Measurements from ENCODE around the gene NUP93. TPM values are rescaled to one million over a fixed set of nuclear protein-coding genes. Genes with fewer than 3 reads are reported as not detected.

The NUP93 gene
- total RNA-seq, 2 donors from 2014 or later = 146 to 149 TPM

DNA sequence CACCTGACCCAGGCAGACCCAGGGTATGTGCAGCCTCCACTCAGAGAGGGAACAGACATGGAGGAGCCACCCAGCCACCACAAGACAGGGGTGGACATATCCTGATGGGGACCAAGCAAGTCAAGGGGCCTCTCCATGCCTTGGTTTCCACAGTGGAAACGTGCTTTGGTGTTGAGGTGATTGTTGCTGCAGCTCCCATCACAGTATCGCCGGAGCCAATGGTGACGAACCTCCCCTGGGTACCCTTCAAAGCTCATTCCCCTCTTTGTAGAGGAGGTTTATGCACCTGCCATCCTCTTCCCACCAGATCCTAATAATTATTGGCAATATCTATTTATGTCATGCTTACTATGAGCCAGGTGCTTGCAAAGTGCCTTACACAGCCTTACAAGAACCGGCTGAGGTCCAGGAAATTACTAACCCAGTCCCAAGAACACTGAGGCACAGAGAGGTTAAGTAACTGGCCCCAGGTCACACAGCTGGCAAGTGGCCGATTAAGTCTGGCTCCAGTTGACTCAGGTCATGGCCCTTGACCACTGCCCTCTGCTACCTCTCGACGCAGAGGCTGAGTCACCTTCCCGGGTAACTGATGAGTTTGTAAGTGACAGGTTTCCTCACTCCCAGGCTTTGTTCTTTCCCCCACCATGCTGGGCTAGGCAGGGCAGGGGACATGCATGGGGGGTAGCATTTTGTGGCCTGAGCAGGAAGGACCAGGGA lies 155.7 kb downstream of the NUP93 start:
- TF ChIP-seq CTCF (conservative IDR thresholded peaks at IDR 0.05) = no peak
- no peak overlapping the region for H3K27ac ChIP-seq (ENCODE audit: low read depth, low read length)
- peaks cover 15% of the 10 kb centered on the region for H3K9me3 Mint-ChIP-seq
- no peaks in the 10 kb centered on the region for H3K4me1 ChIP-seq (ENCODE audit: control insufficient read depth, insufficient read depth, low read length)
- no peak overlapping the region for H3K4me3 Mint-ChIP-seq
- peaks cover 2% of the 10 kb centered on the region for H3K27me3 Mint-ChIP-seq (ENCODE audit: insufficient read depth)
- no peak overlapping the region for H3K9ac ChIP-seq (ENCODE audit: extremely low read depth, low read length, poor library complexity, severe bottlenecking)
- no peaks in the 10 kb centered on the region for H3K9me3 ChIP-seq (ENCODE audit: control insufficient read depth, low read length)
- H3K27me3 ChIP-seq (ENCODE audit: control insufficient read depth, insufficient read depth, low read length, poor library complexity, severe bottlenecking) = no peaks in the 10 kb centered on the region
- H3K27ac Mint-ChIP-seq = no peak overlapping the region
- 72 to 86% methylated on average over 3 to 9 of the region's 9 CpGs for WGBS, 2 experiments (ENCODE audit: insufficient coverage in 1 of 2, insufficient read length in 1 of 2)
- DNase-seq = no peak
- no peak overlapping the region for H3K4me3 ChIP-seq (ENCODE audit: low read length)
- H3K36me3 ChIP-seq (ENCODE audit: control insufficient read depth, insufficient read depth, low read length) = no peaks in the 10 kb centered on the region
- no peaks in the 10 kb centered on the region for H3K4me1 Mint-ChIP-seq
- no peaks in the 10 kb centered on the region for H3K36me3 Mint-ChIP-seq (ENCODE audit: low read depth)

DNA sequence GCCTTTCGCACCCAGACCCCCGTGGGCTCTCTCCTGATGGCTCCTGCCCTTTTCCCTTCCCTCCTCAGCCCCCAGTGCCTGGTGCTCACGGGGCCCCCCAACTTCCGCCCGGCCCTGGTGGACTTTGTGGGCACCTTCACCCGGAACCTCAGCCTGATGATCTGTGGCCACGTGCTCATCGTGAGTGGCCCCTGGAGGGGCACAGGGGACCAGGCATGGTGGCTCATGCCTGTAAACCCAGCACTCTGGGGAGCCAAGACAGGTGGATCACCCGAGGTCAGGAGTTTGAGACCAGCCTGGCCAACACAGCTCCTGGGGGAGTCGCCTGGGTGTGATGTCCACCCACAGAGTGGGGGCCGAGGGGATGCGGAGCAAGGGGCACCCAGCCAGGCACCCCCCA lies 156.4 kb downstream of the NUP93 start:
- Histone ChIP-seq H3K36me3 (ENCODE audit: control insufficient read depth, insufficient read depth, low read length) (no peaks in the 10 kb centered on the region), H3K27ac (ENCODE audit: low read depth, low read length) (no peak overlapping the region), H3K4me1 (ENCODE audit: control insufficient read depth, insufficient read depth, low read length) (no peaks in the 10 kb centered on the region), H3K9ac (ENCODE audit: extremely low read depth, low read length, poor library complexity, severe bottlenecking) (no peak overlapping the region), H3K4me3 (ENCODE audit: low read length) (no peak overlapping the region), H3K27me3 (ENCODE audit: control insufficient read depth, insufficient read depth, low read length, poor library complexity, severe bottlenecking) (no peaks in the 10 kb centered on the region), H3K9me3 (ENCODE audit: control insufficient read depth, low read length) (no peaks in the 10 kb centered on the region)
- Mint-ChIP-seq H3K4me3 (no peak overlapping the region), H3K4me1 (no peaks in the 10 kb centered on the region), H3K27ac (no peak overlapping the region), H3K36me3 (ENCODE audit: low read depth) (no peaks in the 10 kb centered on the region), H3K9me3 (peaks cover 15% of the 10 kb centered on the region), H3K27me3 (ENCODE audit: insufficient read depth) (peaks cover 2% of the 10 kb centered on the region)
- no peak for DNase-seq
- WGBS, 2 experiments (ENCODE audit: insufficient coverage in 1 of 2, insufficient read length in 1 of 2) = 91 to 95% methylated on average over 10 to 12 of the region's 12 CpGs
- TF ChIP-seq CTCF (conservative IDR thresholded peaks at IDR 0.05) = no peak

DNA sequence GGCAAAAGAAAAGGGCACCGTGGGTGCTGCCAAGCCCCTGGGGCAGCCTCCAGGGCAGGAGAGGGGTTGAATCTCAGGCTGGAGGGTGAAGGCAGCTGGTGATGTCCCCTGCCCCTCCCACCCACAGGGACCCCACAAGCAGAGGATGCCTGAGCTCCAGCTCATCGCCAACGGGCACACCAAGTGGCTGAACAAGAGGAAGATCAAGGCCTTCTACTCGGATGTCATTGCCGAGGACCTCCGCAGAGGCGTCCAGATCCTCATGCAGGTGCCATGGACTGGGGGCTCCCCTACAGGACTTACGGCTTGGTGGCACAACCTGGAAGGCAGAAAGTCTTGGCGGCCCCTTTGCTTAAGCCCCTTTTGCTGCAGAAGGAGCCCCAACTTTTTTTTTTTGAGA lies 156.9 kb downstream of the NUP93 start:
- Histone ChIP-seq H3K27ac (ENCODE audit: low read depth, low read length) (no peak overlapping the region), H3K9me3 (ENCODE audit: control insufficient read depth, low read length) (no peaks in the 10 kb centered on the region), H3K9ac (ENCODE audit: extremely low read depth, low read length, poor library complexity, severe bottlenecking) (no peak overlapping the region), H3K27me3 (ENCODE audit: control insufficient read depth, insufficient read depth, low read length, poor library complexity, severe bottlenecking) (no peaks in the 10 kb centered on the region), H3K4me3 (ENCODE audit: low read length) (no peak overlapping the region), H3K36me3 (ENCODE audit: control insufficient read depth, insufficient read depth, low read length) (no peaks in the 10 kb centered on the region), H3K4me1 (ENCODE audit: control insufficient read depth, insufficient read depth, low read length) (no peaks in the 10 kb centered on the region)
- Mint-ChIP-seq H3K4me3 (no peak overlapping the region), H3K9me3 (peaks cover 15% of the 10 kb centered on the region), H3K36me3 (ENCODE audit: low read depth) (no peaks in the 10 kb centered on the region), H3K4me1 (no peaks in the 10 kb centered on the region), H3K27me3 (ENCODE audit: insufficient read depth) (peaks cover 2% of the 10 kb centered on the region), H3K27ac (no peak overlapping the region)
- TF ChIP-seq CTCF (conservative IDR thresholded peaks at IDR 0.05) = no peak
- WGBS, 2 experiments (ENCODE audit: insufficient coverage in 1 of 2, insufficient read length in 1 of 2) = 92 to 95% methylated on average over 6 to 9 of the region's 9 CpGs
- no peak for DNase-seq
